Natural killer cell (primary cell): ENCODE results near the gene ACOT7. TPM values are rescaled to one million over a fixed set of nuclear protein-coding genes. Genes with fewer than 3 reads are reported as not detected.

Source experiments
- ATAC-seq, 3 donors: fragments of 150-1000 bp in 2 of 3; fragments of 200-7000 bp in 1 of 3; cut with Tn5 transposase; 1 replicate in 1 of 3; 2 replicates in 2 of 3; pipeline ENCODE4 v1.10.0; 2021; ENCODE audit warnings: mild to moderate bottlenecking in 2 of 3, moderate library complexity in 2 of 3
- DNase-seq, 2 donors: peaks; one replicate each; pipeline versions ENCODE4 v3.0.0 to v3.0.0-alpha.2; 2013 to 2021; ENCODE audit warnings: mixed read lengths in 1 of 2
- H3K27ac ChIP-seq: one replicate; pipeline ENCODE4 v1.5.1; 2013; ENCODE audit warnings: mild to moderate bottlenecking, low read length
- H3K27me3 ChIP-seq: one replicate; pipeline ENCODE4 v1.6.1; 2013; ENCODE audit warnings: low read length; ENCODE audit not compliant: control insufficient read depth, insufficient read depth
- H3K36me3 ChIP-seq: one replicate; pipeline ENCODE4 v1.6.1; 2013; ENCODE audit warnings: low read length; ENCODE audit not compliant: control insufficient read depth, insufficient read depth
- H3K4me1 ChIP-seq: one replicate; pipeline ENCODE4 v1.6.1; 2013; ENCODE audit warnings: low read length; ENCODE audit not compliant: control insufficient read depth, insufficient read depth
- H3K4me3 ChIP-seq: one replicate; pipeline ENCODE4 v1.5.1; 2013; ENCODE audit warnings: low read length
- H3K9me3 ChIP-seq: one replicate; pipeline ENCODE4 v1.6.1; 2013; ENCODE audit warnings: low read length; ENCODE audit not compliant: control insufficient read depth, insufficient read depth
- H3K27ac Mint-ChIP-seq, 2 donors: one replicate each; pipeline ENCODE4 v1.8.0; 2022; ENCODE audit warnings: mild to moderate bottlenecking in 2 of 2, mixed read lengths in 2 of 2, moderate library complexity in 1 of 2
- H3K27me3 Mint-ChIP-seq, 2 donors: one replicate each; pipeline ENCODE4 v1.8.0; 2022; ENCODE audit warnings: low read depth in 2 of 2, mixed read lengths in 2 of 2
- H3K36me3 Mint-ChIP-seq: one replicate; pipeline ENCODE4 v1.8.0; 2022; ENCODE audit warnings: mixed read lengths
- H3K4me1 Mint-ChIP-seq, 2 donors: one replicate each; pipeline ENCODE4 v1.8.0; 2022; ENCODE audit warnings: mixed read lengths in 2 of 2
- H3K4me3 Mint-ChIP-seq: one replicate; pipeline ENCODE4 v1.8.0; 2022; ENCODE audit warnings: mild to moderate bottlenecking, moderate library complexity, mixed read lengths
- H3K9me3 Mint-ChIP-seq, 2 donors: one replicate each; pipeline ENCODE4 v1.8.0; 2022; ENCODE audit warnings: mixed read lengths in 2 of 2
- WGBS: methylation state at CpG from one replicate; pipeline ENCODE4 v1.1.7; 2013; ENCODE audit warnings: missing lambda C conversion rate; ENCODE audit not compliant: insufficient coverage; 5-methylcytosine and 5-hydroxymethylcytosine counted together
- intact Hi-C: fragments of 100-400 bp; cut with micrococcal nuclease; formaldehyde crosslinking; loops from one replicate; pipeline ENCODE4 v1.14.2; 2022
- total RNA-seq, 4 donors: library from RNA; stranded (reverse); fragments of 120-200 nt in 1 of 4; gene quantifications; one replicate each; pipeline versions ENCODE4 v1.2.3 to v1.2.4, GENCODE V29; 2013 to 2022
- TF ChIP-seq, protein P1 (sequence below): fragments of 200-600 bp; IDR thresholded peaks from one replicate; pipeline ENCODE4 v1.8.0; 2022; ENCODE audit warnings: antibody characterized with exemption

The ACOT7 gene
- total RNA-seq, 3 donors from 2014 or later (not counting 1 experiment from before 2014, with no cell fraction given): 11.5 to 16.9 (median 15.4) TPM

DNA sequence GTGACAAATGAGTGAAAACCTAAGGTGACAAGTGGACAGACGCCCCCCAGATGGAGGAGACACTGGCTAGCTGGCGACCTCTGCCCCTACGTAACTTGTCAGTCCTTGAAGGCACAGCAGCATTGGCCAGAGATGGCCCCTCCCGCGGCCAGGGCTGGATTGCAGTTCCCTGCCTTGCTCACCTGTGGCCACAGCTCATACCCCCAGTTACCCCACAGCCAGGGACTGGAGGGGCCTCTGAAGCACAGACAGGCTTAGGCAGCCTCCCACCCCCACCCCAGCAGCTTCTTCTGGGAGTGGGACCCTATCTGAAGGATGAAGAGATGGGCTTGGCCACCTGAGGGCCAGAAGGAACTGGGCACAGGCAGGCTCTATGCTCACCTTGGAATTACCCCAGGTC is 145.9 kb downstream of the ACOT7 start:
- H3K27me3 Mint-ChIP-seq: peaks cover 11 to 33% of the 10 kb centered on the region in 2 donors
- H3K4me3 Mint-ChIP-seq: no peak overlapping the region
- no peak overlapping the region for H3K27ac Mint-ChIP-seq

DNA sequence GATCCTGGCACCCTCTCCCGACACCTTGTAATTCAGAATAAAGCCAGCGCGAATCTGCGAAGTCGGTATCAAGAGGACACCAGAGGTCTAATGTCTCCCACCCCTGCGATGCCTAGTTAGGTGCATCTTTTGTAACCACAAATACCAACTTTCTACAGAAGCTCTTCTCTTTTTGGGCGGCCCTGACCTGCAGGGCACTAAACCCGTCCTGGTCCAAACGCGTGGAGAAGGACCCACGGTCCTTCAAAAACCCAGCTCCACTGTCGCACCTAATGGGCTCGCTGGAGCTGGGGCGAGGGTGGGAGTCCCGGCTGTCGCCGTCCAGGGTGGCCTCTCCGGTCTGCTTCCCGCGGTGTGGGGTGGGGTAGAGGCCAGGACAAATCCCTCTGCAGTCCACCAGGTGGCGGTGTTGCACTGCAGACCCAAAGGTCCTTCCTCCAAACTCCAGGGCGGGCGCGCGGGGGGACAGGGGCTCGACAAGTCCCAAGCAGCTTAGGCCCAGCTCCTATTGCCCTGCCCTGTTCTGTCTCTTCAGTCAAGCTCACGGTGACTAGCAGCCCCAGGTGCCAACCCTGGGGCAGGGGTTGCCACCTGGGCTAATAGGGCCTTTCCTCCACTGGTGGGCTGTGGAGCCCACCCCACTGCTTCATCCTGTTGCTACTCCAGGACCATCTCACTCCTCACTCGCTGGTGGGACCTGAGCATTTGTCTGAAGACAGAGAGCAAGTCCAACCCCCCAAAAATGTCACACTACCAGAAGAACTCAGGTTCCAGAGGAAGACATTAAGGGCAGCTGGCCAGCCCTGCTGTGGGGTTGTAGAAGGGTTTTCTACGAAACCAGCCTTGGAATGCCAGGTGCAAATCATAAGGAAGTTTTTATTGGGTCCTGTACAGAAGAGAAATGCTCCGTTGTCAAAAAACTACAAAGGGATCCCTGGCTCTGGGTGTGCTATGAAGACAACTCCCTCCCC is 146.8 kb downstream of the ACOT7 start:
- no peak overlapping the region for H3K4me3 ChIP-seq
- no peak overlapping the region for H3K27ac ChIP-seq
- ATAC-seq: peak; percentile 70 to 73 (median 71)
- peak; percentile 78 to 91 for DNase-seq
- H3K9me3 ChIP-seq: no peaks in the 10 kb centered on the region
- Mint-ChIP-seq H3K27ac (no peak overlapping the region), H3K36me3 (no peaks in the 10 kb centered on the region), H3K4me1 (peaks cover 0 to 8% of the 10 kb centered on the region in 2 donors), H3K4me3 (peak overlapping the region; percentile 17), H3K9me3 (no peaks in the 10 kb centered on the region), H3K27me3 (peaks cover 11 to 33% of the 10 kb centered on the region in 2 donors)
- no peaks in the 10 kb centered on the region for H3K36me3 ChIP-seq
- peaks cover 45% of the 10 kb centered on the region for H3K27me3 ChIP-seq
- WGBS: 10% methylated on average over 30 of the region's 30 CpGs
- TF ChIP-seq, protein P1, sequence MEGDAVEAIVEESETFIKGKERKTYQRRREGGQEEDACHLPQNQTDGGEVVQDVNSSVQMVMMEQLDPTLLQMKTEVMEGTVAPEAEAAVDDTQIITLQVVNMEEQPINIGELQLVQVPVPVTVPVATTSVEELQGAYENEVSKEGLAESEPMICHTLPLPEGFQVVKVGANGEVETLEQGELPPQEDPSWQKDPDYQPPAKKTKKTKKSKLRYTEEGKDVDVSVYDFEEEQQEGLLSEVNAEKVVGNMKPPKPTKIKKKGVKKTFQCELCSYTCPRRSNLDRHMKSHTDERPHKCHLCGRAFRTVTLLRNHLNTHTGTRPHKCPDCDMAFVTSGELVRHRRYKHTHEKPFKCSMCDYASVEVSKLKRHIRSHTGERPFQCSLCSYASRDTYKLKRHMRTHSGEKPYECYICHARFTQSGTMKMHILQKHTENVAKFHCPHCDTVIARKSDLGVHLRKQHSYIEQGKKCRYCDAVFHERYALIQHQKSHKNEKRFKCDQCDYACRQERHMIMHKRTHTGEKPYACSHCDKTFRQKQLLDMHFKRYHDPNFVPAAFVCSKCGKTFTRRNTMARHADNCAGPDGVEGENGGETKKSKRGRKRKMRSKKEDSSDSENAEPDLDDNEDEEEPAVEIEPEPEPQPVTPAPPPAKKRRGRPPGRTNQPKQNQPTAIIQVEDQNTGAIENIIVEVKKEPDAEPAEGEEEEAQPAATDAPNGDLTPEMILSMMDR: peak; percentile 95
- H3K4me1 ChIP-seq: peaks cover 31% of the 10 kb centered on the region
- intact Hi-C loops: loop anchor here (1.0 to 5.0 kb wide), 3 partner anchors 51 to 158 kb away; no protein-coding TSS in a partner anchor

More for the DNA sequence above, 145.9 kb downstream of the ACOT7 start:
- WGBS: 84% methylated on average over 5 of the region's 5 CpGs
- Histone ChIP-seq H3K9me3 (no peaks in the 10 kb centered on the region), H3K4me1 (peaks cover 31% of the 10 kb centered on the region), H3K4me3 (no peak overlapping the region), H3K36me3 (no peaks in the 10 kb centered on the region), H3K27me3 (peaks cover 45% of the 10 kb centered on the region), H3K27ac (no peak overlapping the region)
- no peaks in the 10 kb centered on the region for H3K9me3 Mint-ChIP-seq
- H3K4me1 Mint-ChIP-seq: peaks cover 0 to 8% of the 10 kb centered on the region in 2 donors
- H3K36me3 Mint-ChIP-seq: no peaks in the 10 kb centered on the region
- intact Hi-C loops: loop anchor here (5.0 kb wide), 1 partner anchor 50 kb away; no protein-coding TSS in a partner anchor
- no peak for DNase-seq
- TF ChIP-seq, protein P1: no peak
- no peak for ATAC-seq

DNA sequence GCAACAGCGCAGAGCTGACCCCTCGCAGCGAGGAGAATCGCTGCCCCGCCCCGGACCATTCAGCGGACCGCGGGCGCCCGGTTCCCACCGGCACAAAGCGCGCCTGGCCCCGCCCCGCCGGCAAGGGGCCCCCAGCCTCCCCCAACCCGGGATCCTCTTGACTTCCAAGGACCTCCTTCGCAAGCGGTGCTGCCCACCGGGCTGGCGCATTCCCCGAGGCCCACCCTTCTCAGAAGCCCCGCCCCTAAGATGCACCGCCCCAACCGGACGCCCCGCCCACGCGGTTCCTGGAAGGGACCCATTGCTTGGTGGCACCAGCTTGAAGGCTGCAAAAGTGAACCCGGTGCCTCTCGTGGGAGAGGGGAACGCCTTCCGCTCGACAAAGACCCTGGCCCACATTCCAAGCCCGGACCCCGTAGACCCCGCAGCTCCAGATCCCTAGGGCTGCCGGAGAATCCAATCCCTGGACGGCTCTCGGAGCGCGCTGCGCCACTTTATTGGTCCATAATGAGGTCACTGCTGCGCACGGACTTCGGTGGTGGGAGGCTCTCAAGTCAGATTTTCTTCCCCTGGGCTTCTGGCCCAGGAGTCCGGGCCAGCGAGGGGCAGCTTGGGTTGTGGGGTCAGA is 147.6 kb downstream of the ACOT7 start:
- H3K27ac Mint-ChIP-seq: no peak overlapping the region
- H3K4me1 Mint-ChIP-seq: peaks cover 5 to 16% of the 10 kb centered on the region in 2 donors
- peaks cover 31% of the 10 kb centered on the region for H3K4me1 ChIP-seq
- no peaks in the 10 kb centered on the region for H3K9me3 Mint-ChIP-seq
- no peak overlapping the region for H3K27ac ChIP-seq
- WGBS: 6% methylated on average over 49 of the region's 49 CpGs
- no peak overlapping the region for H3K4me3 Mint-ChIP-seq
- H3K36me3 Mint-ChIP-seq: no peaks in the 10 kb centered on the region
- no peaks in the 10 kb centered on the region for H3K9me3 ChIP-seq
- peak in 1 of 2 donors; percentile 55 for DNase-seq
- intact Hi-C loops: loop anchor here (1.0 to 5.0 kb wide), 3 partner anchors 51 to 158 kb away; no protein-coding TSS in a partner anchor
- no peak overlapping the region for H3K4me3 ChIP-seq
- H3K27me3 Mint-ChIP-seq: peaks cover 19 to 41% of the 10 kb centered on the region in 2 donors
- H3K36me3 ChIP-seq: no peaks in the 10 kb centered on the region
- no peak for ATAC-seq
- H3K27me3 ChIP-seq: peaks cover 50% of the 10 kb centered on the region
- TF ChIP-seq, protein P1: no peak
